ENCODE measurements around the gene WDR44. TPM values are rescaled to one million over a fixed set of nuclear protein-coding genes. Genes with fewer than 3 reads are reported as not detected.

WDR44 gene
- total and polyA plus RNA-seq, 7 donors: 3.0 to 23.2 (median 17.0) TPM

GRCh38 chrX:118325453-118325852 lies 20.5 kb upstream of the WDR44 start:
- Histone ChIP-seq H3K4me1 (no peaks in the 10 kb centered on the region), H3K36me3 (no peaks in the 10 kb centered on the region), H3K4me3 (no peak overlapping the region), H3K27ac (no peak overlapping the region), H3K9me3 (no peaks in the 10 kb centered on the region), H3K27me3 (no peaks in the 10 kb centered on the region)
- no peak for DNase-seq
- intact Hi-C loops (cut with DNase I): no loop called here
- TF ChIP-seq, protein P1, sequence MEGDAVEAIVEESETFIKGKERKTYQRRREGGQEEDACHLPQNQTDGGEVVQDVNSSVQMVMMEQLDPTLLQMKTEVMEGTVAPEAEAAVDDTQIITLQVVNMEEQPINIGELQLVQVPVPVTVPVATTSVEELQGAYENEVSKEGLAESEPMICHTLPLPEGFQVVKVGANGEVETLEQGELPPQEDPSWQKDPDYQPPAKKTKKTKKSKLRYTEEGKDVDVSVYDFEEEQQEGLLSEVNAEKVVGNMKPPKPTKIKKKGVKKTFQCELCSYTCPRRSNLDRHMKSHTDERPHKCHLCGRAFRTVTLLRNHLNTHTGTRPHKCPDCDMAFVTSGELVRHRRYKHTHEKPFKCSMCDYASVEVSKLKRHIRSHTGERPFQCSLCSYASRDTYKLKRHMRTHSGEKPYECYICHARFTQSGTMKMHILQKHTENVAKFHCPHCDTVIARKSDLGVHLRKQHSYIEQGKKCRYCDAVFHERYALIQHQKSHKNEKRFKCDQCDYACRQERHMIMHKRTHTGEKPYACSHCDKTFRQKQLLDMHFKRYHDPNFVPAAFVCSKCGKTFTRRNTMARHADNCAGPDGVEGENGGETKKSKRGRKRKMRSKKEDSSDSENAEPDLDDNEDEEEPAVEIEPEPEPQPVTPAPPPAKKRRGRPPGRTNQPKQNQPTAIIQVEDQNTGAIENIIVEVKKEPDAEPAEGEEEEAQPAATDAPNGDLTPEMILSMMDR (IDR thresholded peaks at IDR 0.05): no peak
- TF ChIP-seq EP300 (IDR thresholded peaks at IDR 0.05): no peak
- no peak for TF ChIP-seq POLR2AphosphoS5 (IDR thresholded peaks at IDR 0.05)
- TF ChIP-seq POLR2A (IDR thresholded peaks at IDR 0.05): no peak
- 44 to 67% methylated on average over 2 of the region's 2 CpGs for WGBS, 2 donors

GRCh38 chrX:118329175-118329574 lies 16.7 kb upstream of the WDR44 start:
- H3K4me1 ChIP-seq: no peaks in the 10 kb centered on the region
- TF ChIP-seq EP300 (IDR thresholded peaks at IDR 0.05) (no peak), POLR2A (IDR thresholded peaks at IDR 0.05) (no peak)
- TF ChIP-seq, protein P1 (IDR thresholded peaks at IDR 0.05): no peak
- 45 to 68% methylated on average over 3 of the region's 3 CpGs for WGBS, 2 donors
- no peak overlapping the region for H3K27ac ChIP-seq
- no peak overlapping the region for H3K4me3 ChIP-seq
- H3K36me3 ChIP-seq: no peaks in the 10 kb centered on the region
- no peaks in the 10 kb centered on the region for H3K9me3 ChIP-seq
- DNase-seq: no peak
- no peaks in the 10 kb centered on the region for H3K27me3 ChIP-seq
- intact Hi-C loops (cut with DNase I): no loop called here

DNA sequence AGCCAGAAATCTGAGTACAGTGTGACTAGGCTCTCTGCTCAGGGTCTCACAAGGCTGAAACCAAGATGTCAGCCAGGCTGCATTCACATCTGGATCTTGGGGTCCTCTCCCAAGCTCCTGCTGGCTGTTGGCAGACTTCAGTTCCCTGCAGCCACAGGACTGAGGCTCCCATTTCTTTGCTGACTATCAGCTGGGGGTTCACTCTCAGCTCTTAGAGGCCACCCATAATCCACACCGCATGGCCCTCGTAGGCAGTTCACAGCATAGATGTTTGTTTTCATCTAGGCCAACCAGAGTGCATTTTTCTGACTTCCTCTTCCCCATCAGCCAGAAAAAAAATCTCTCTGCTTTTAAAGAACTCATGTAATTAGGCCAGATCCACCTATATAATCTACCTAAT lies 8.2 kb upstream of the WDR44 start:
- no peak overlapping the region for H3K4me3 ChIP-seq
- H3K9me3 ChIP-seq: no peaks in the 10 kb centered on the region
- intact Hi-C loops (cut with DNase I): no loop called here
- no peaks in the 10 kb centered on the region for H3K27me3 ChIP-seq
- TF ChIP-seq, protein P1 (IDR thresholded peaks at IDR 0.05): no peak
- TF ChIP-seq POLR2A (IDR thresholded peaks at IDR 0.05) (no peak), EP300 (IDR thresholded peaks at IDR 0.05) (no peak), POLR2AphosphoS5 (IDR thresholded peaks at IDR 0.05) (no peak)
- 49 to 67% methylated on average over 2 of the region's 2 CpGs for WGBS, 2 donors
- no peaks in the 10 kb centered on the region for H3K36me3 ChIP-seq
- no peak for DNase-seq
- no peak overlapping the region for H3K27ac ChIP-seq
- no peaks in the 10 kb centered on the region for H3K4me1 ChIP-seq

DNA sequence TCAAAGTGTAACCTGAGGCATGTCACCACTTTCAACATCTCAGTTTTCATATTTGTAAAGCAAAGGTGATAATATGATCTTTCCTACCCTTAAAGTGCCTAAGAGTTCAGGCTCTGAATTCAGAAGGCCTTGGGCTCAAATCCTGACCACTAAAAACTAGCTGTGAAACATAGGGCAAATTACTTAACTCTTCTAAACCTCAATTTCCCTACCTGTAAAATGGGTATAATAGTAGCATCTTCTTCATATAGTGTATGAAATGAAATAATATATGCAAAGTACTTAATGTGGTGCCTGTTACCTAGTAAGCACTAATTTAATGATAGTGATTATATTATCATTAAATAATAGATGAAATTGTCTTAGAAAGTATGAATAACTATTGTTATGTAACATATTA lies 7.0 kb upstream of the WDR44 start:
- DNase-seq: no peak
- no peak overlapping the region for H3K4me3 ChIP-seq
- TF ChIP-seq, protein P1 (IDR thresholded peaks at IDR 0.05): no peak
- TF ChIP-seq EP300 (IDR thresholded peaks at IDR 0.05) (no peak), POLR2A (IDR thresholded peaks at IDR 0.05) (no peak)
- H3K9me3 ChIP-seq: no peaks in the 10 kb centered on the region
- no peaks in the 10 kb centered on the region for H3K4me1 ChIP-seq
- no peaks in the 10 kb centered on the region for H3K27me3 ChIP-seq
- no peaks in the 10 kb centered on the region for H3K36me3 ChIP-seq
- no peak overlapping the region for H3K27ac ChIP-seq
- intact Hi-C loops (cut with DNase I): no loop called here

DNA sequence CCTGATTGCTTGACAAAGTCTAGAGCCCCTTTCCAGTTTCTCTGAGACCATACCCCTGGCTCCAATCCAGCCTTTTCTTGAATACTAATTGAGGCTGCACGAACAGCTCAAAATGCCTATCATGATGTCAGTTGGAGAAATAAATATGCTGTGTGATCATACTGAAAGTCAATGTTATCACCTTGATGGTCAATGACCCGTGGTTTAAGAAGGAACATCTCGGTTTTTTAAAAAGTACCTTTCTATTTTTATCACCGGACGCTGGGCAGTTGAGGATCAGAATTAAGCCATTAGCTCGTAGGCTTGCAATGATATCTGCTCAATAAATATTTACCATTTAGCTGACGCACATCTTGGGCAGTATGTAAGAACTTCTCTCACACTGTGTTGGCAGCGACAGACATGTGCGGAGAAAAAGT lies 852 bp upstream of the WDR44 start:
- WGBS, 2 donors: 7 to 21% methylated on average over 9 of the region's 9 CpGs
- intact Hi-C loops (cut with DNase I): loop anchor here (5.0 to 10.0 kb wide), 3 partner anchors 152 to 890 kb away; partner anchors contain the start of genes DOCK11, KLHL13 and PGRMC1
- H3K9me3 ChIP-seq: no peaks in the 10 kb centered on the region
- peaks cover 0 to 17% (median 10%) of the 10 kb centered on the region in 4 donors for H3K4me1 ChIP-seq
- no peak for DNase-seq
- TF ChIP-seq POLR2AphosphoS5 (IDR thresholded peaks at IDR 0.05): no peak
- TF ChIP-seq, protein P1 (IDR thresholded peaks at IDR 0.05): no peak
- no peak for TF ChIP-seq EP300 (IDR thresholded peaks at IDR 0.05)
- TF ChIP-seq POLR2A (IDR thresholded peaks at IDR 0.05): no peak
- no peaks in the 10 kb centered on the region for H3K27me3 ChIP-seq
- no peaks in the 10 kb centered on the region for H3K36me3 ChIP-seq
- H3K4me3 ChIP-seq: peak overlapping the region; percentile 16 to 75 (median 69)
- H3K27ac ChIP-seq: peak overlapping the region; percentile 92 to 95 (median 92)
